Measurements from ENCODE around the gene PYURF. TPM values are rescaled to one million over a fixed set of nuclear protein-coding genes. Genes with fewer than 3 reads are reported as not detected.

Gene PYURF
- total RNA-seq, 1 experiment from 2014 or later: 50.9 TPM

GRCh38 chr4:88533088-88533790 is 9.7 kb upstream of the PYURF start:
- no peak for ATAC-seq
- no peaks in the 10 kb centered on the region for H3K9me3 ChIP-seq (ENCODE audit: control insufficient read depth in 1 of 2, insufficient read depth in 1 of 2, low read depth in 1 of 2, low read length in 2 of 2)

More at GRCh38 chr4:88533088-88533790, 9.7 kb upstream of the PYURF start:
- Histone ChIP-seq H3K4me2 (ENCODE audit: low read length) (no peak overlapping the region), H3K9ac (ENCODE audit: low read length) (no peak overlapping the region), H3K4me3 (replicated peaks in 1 of 2; ENCODE audit: low read depth in 1 of 2, low read length in 2 of 2) (no peak overlapping the region), H3K9me2 (ENCODE audit: insufficient read depth) (no peaks in the 10 kb centered on the region), H3K79me2 (ENCODE audit: insufficient read depth, low read length) (no peaks in the 10 kb centered on the region), H3K27ac (ENCODE audit: low read depth, low read length) (no peak overlapping the region), H4K20me1 (ENCODE audit: insufficient read depth) (no peaks in the 10 kb centered on the region), H3K4me1 (ENCODE audit: control insufficient read depth in 1 of 2, insufficient read depth in 2 of 2, low read length in 2 of 2) (no peaks in the 10 kb centered on the region), H2AFZ (ENCODE audit: low read depth, low read length, poor library complexity, severe bottlenecking) (no peak overlapping the region), H3K36me3 (ENCODE audit: control insufficient read depth in 1 of 2, insufficient read depth in 2 of 2, low read length in 2 of 2) (no peaks in the 10 kb centered on the region), H3K27me3 (ENCODE audit: insufficient read depth, low read length) (no peaks in the 10 kb centered on the region)
- RAD21 ChIA-PET (ENCODE audit: low non-redundant PET in 1 of 2, low total read pairs in 2 of 2, uncharacterized antibody in 2 of 2, unreplicated experiment in 2 of 2): no interaction called here
- TF ChIP-seq ELF1 (IDR thresholded peaks at IDR 0.05; ENCODE audit: borderline replicate concordance, low read depth) (no peak), CBX3 (IDR thresholded peaks at IDR 0.05; ENCODE audit: low read depth) (no peak), SRF (IDR thresholded peaks at IDR 0.05; ENCODE audit: low read depth) (no peak), EZH2phosphoT487 (IDR thresholded peaks at IDR 0.05; ENCODE audit: borderline replicate concordance) (no peak), ATF3 (IDR thresholded peaks at IDR 0.05) (no peak), POLR2AphosphoS5 (IDR thresholded peaks at IDR 0.05; ENCODE audit: low read depth, low read length) (no peak), YY1 (IDR thresholded peaks at IDR 0.05; ENCODE audit: extremely low read depth, insufficient replicate concordance, low read depth, low read length) (no peak), CEBPB (IDR thresholded peaks at IDR 0.05; ENCODE audit: low read depth) (no peak), FOSL1 (IDR thresholded peaks at IDR 0.05; ENCODE audit: low read depth) (no peak), EZH2 (IDR thresholded peaks at IDR 0.05) (no peak), ZNF274 (IDR thresholded peaks at IDR 0.05; ENCODE audit: low read depth, low read length) (no peak), EGR1 (IDR thresholded peaks at IDR 0.05; ENCODE audit: low read depth) (no peak), REST (IDR thresholded peaks at IDR 0.05; ENCODE audit: low read depth) (no peak), JUND (IDR thresholded peaks at IDR 0.05) (no peak), RAD21 (IDR thresholded peaks at IDR 0.05; ENCODE audit: low read depth) (no peak), SIN3A (IDR thresholded peaks at IDR 0.05; ENCODE audit: low read depth) (no peak)
- TF ChIP-seq, protein P1, sequence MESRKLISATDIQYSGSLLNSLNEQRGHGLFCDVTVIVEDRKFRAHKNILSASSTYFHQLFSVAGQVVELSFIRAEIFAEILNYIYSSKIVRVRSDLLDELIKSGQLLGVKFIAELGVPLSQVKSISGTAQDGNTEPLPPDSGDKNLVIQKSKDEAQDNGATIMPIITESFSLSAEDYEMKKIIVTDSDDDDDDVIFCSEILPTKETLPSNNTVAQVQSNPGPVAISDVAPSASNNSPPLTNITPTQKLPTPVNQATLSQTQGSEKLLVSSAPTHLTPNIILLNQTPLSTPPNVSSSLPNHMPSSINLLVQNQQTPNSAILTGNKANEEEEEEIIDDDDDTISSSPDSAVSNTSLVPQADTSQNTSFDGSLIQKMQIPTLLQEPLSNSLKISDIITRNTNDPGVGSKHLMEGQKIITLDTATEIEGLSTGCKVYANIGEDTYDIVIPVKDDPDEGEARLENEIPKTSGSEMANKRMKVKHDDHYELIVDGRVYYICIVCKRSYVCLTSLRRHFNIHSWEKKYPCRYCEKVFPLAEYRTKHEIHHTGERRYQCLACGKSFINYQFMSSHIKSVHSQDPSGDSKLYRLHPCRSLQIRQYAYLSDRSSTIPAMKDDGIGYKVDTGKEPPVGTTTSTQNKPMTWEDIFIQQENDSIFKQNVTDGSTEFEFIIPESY (IDR thresholded peaks at IDR 0.05; ENCODE audit: extremely low read depth, insufficient replicate concordance, low read length): no peak
- TF ChIP-seq, protein P2, sequence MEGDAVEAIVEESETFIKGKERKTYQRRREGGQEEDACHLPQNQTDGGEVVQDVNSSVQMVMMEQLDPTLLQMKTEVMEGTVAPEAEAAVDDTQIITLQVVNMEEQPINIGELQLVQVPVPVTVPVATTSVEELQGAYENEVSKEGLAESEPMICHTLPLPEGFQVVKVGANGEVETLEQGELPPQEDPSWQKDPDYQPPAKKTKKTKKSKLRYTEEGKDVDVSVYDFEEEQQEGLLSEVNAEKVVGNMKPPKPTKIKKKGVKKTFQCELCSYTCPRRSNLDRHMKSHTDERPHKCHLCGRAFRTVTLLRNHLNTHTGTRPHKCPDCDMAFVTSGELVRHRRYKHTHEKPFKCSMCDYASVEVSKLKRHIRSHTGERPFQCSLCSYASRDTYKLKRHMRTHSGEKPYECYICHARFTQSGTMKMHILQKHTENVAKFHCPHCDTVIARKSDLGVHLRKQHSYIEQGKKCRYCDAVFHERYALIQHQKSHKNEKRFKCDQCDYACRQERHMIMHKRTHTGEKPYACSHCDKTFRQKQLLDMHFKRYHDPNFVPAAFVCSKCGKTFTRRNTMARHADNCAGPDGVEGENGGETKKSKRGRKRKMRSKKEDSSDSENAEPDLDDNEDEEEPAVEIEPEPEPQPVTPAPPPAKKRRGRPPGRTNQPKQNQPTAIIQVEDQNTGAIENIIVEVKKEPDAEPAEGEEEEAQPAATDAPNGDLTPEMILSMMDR (IDR thresholded peaks at IDR 0.05 in 2 of 3, conservative IDR thresholded peaks at IDR 0.05 in 1 of 3; ENCODE audit: borderline replicate concordance in 1 of 3, insufficient read depth in 1 of 3, low read depth in 2 of 3, low read length in 2 of 3): no peak
- CTCF ChIA-PET: interaction anchor here (3.0 kb wide), 1 partner anchor 126 kb away, joined by 14 read pairs; no protein-coding TSS in a partner anchor
- no peak for DNase-seq (ENCODE audit: low read depth, low spot score)
- intact Hi-C loops (cut with micrococcal nuclease): no loop called here
- POLR2A ChIA-PET: no interaction called here
- no TSS peak for BruUV-seq (replicated peaks)
